Endodermal cell (in vitro differentiated cells): Measurements from ENCODE around the gene RALGPS1. TPM values are rescaled to one million over a fixed set of nuclear protein-coding genes. Genes with fewer than 3 reads are reported as not detected.

Experiments
- DNase-seq: peaks from one replicate; pipeline ENCODE4 v3.0.0-alpha.2; 2017
- H3K27ac ChIP-seq: 2 replicates; pipeline ENCODE4 v1.5.1; 2013; ENCODE audit warnings: mild to moderate bottlenecking, low read depth, low read length, moderate library complexity
- H3K27me3 ChIP-seq: 2 replicates; pipeline ENCODE4 v1.6.1; 2013; ENCODE audit warnings: mild to moderate bottlenecking, low read length, moderate library complexity; ENCODE audit not compliant: insufficient read depth, control insufficient read depth, poor library complexity, severe bottlenecking
- H3K36me3 ChIP-seq: 2 replicates; pipeline ENCODE4 v1.7.0; 2013; ENCODE audit warnings: mild to moderate bottlenecking, low read length, moderate library complexity; ENCODE audit not compliant: control insufficient read depth, insufficient read depth
- H3K4me1 ChIP-seq: one replicate; pipeline ENCODE4 v1.7.0; 2013; ENCODE audit warnings: low read length; ENCODE audit not compliant: control insufficient read depth, insufficient read depth
- H3K4me3 ChIP-seq: 2 replicates; pipeline ENCODE4 v1.5.1; 2013; ENCODE audit warnings: mild to moderate bottlenecking, low read length, moderate library complexity
- H3K9ac ChIP-seq: 2 replicates; pipeline ENCODE4 v1.6.1; 2013; ENCODE audit warnings: mild to moderate bottlenecking, low read length, moderate library complexity; ENCODE audit not compliant: poor library complexity, severe bottlenecking; ENCODE audit errors: extremely low read depth
- H3K9me3 ChIP-seq: 2 replicates; pipeline ENCODE4 v1.6.1; 2013; ENCODE audit warnings: mild to moderate bottlenecking, low read length, moderate library complexity; ENCODE audit not compliant: control insufficient read depth
- H3K27ac Mint-ChIP-seq: 2 replicates; pipeline ENCODE4 v1.8.0; 2020; ENCODE audit warnings: mixed read lengths
- H3K27me3 Mint-ChIP-seq: 2 replicates; pipeline ENCODE4 v1.8.0; 2021; ENCODE audit warnings: mild to moderate bottlenecking, mixed read lengths; ENCODE audit not compliant: insufficient read depth
- H3K36me3 Mint-ChIP-seq: 2 replicates; pipeline ENCODE4 v1.8.0; 2020; ENCODE audit warnings: low read depth, mixed read lengths
- H3K4me1 Mint-ChIP-seq: 2 replicates; pipeline ENCODE4 v1.8.0; 2020; ENCODE audit warnings: mixed read lengths
- H3K4me3 Mint-ChIP-seq: 2 replicates; pipeline ENCODE4 v1.8.0; 2020; ENCODE audit warnings: mild to moderate bottlenecking, moderate library complexity, mixed read lengths
- H3K9me3 Mint-ChIP-seq: 2 replicates; pipeline ENCODE4 v1.8.0; 2020; ENCODE audit warnings: mild to moderate bottlenecking, mixed read lengths
- CTCF ChIP-seq: fragments of 200-600 bp; sonication (generic); conservative IDR thresholded peaks from 2 replicates; pipeline ENCODE4 v1.5.0; 2021; ENCODE audit warnings: antibody characterized with exemption, mild to moderate bottlenecking
- WGBS, 2 experiments: methylation state at CpG; one replicate each; pipeline versions ENCODE4 v1.1.5 to v1.1.7; 2013; ENCODE audit warnings: missing lambda C conversion rate in 2 of 2, mixed read lengths in 1 of 2; ENCODE audit not compliant: insufficient coverage in 1 of 2, insufficient read length in 1 of 2; 5-methylcytosine and 5-hydroxymethylcytosine counted together
- total RNA-seq, 2 donors: library from RNA; stranded (reverse); fragmentation: NEBNext Ultra II Directional in 1 of 2; extraction: Animal tissue kit (Norgen Biotek cat#: 25700) in 1 of 2; gene quantifications; 2 replicates in 1 of 2; 3 replicates in 1 of 2; pipeline ENCODE4 v1.2.1, GENCODE V29; 2021

Gene RALGPS1
- total RNA-seq, 2 donors from 2014 or later, result 23.3 to 25.0 TPM

GRCh38 chr9:127140181-127140580 lies 225.6 kb downstream of the RALGPS1 start:
- Histone ChIP-seq H3K36me3 (no peaks in the 10 kb centered on the region), H3K4me1 (no peaks in the 10 kb centered on the region), H3K9ac (no peak overlapping the region), H3K4me3 (no peak overlapping the region), H3K27me3 (no peaks in the 10 kb centered on the region), H3K27ac (no peak overlapping the region), H3K9me3 (no peaks in the 10 kb centered on the region)
- 92% methylated on average over 5 to 6 of the region's 6 CpGs for WGBS, 2 experiments
- Mint-ChIP-seq H3K4me3 (no peak overlapping the region), H3K27ac (no peak overlapping the region), H3K27me3 (no peaks in the 10 kb centered on the region), H3K4me1 (peaks cover 24% of the 10 kb centered on the region), H3K36me3 (no peaks in the 10 kb centered on the region), H3K9me3 (no peaks in the 10 kb centered on the region)
- no peak for TF ChIP-seq CTCF
- DNase-seq, result no peak

- Mint-ChIP-seq H3K4me3 (no peak overlapping the region), H3K4me1 (peaks cover 17% of the 10 kb centered on the region), H3K27me3 (no peaks in the 10 kb centered on the region), H3K9me3 (no peaks in the 10 kb centered on the region), H3K36me3 (no peaks in the 10 kb centered on the region), H3K27ac (no peak overlapping the region)
- WGBS, 2 experiments, result 87% methylated on average over 3 to 9 of the region's 9 CpGs
- DNase-seq, result no peak
- Histone ChIP-seq H3K27me3 (no peaks in the 10 kb centered on the region), H3K4me1 (no peaks in the 10 kb centered on the region), H3K9me3 (no peaks in the 10 kb centered on the region), H3K4me3 (no peak overlapping the region), H3K9ac (no peak overlapping the region), H3K27ac (no peak overlapping the region), H3K36me3 (no peaks in the 10 kb centered on the region)
- TF ChIP-seq CTCF, result no peak
Observed at GRCh38 chr9:127140842-127141675, 226.5 kb downstream of the RALGPS1 start.

GRCh38 chr9:127142291-127142690 lies 227.7 kb downstream of the RALGPS1 start:
- DNase-seq, result no peak
- 87 to 93% methylated on average over 3 of the region's 3 CpGs for WGBS, 2 experiments
- TF ChIP-seq CTCF, result no peak
- Histone ChIP-seq H3K4me1 (no peaks in the 10 kb centered on the region), H3K27ac (no peak overlapping the region), H3K9me3 (no peaks in the 10 kb centered on the region), H3K36me3 (no peaks in the 10 kb centered on the region), H3K9ac (no peak overlapping the region), H3K27me3 (no peaks in the 10 kb centered on the region), H3K4me3 (no peak overlapping the region)
- Mint-ChIP-seq H3K27me3 (no peaks in the 10 kb centered on the region), H3K4me3 (no peak overlapping the region), H3K27ac (no peak overlapping the region), H3K4me1 (peaks cover 17% of the 10 kb centered on the region), H3K36me3 (peaks cover 2% of the 10 kb centered on the region), H3K9me3 (no peaks in the 10 kb centered on the region)
